GM06990 (cell line): ENCODE data around the gene PCF11.
A peak's percentile ranks its signal among the peaks of the same experiment; 100 is the strongest.

Experiments
- DNase-seq: peaks from one replicate; pipeline ENCODE4 v3.0.0-alpha.2; 2011; ENCODE audit not compliant: insufficient read length; ENCODE audit errors: extremely low read depth
- H3K27me3 ChIP-seq: replicated peaks from 2 replicates; pipeline ENCODE4 v1.6.0; 2011; ENCODE audit warnings: low read length; ENCODE audit not compliant: control insufficient read depth, insufficient read depth
- H3K36me3 ChIP-seq: 2 replicates; pipeline ENCODE4 v1.5.1; 2011; ENCODE audit warnings: low read length; ENCODE audit not compliant: control insufficient read depth, insufficient read depth
- H3K4me3 ChIP-seq: replicated peaks from 2 replicates; pipeline ENCODE4 v1.5.1; 2011; ENCODE audit warnings: low read depth, mild to moderate bottlenecking, control low read depth, low read length
- CTCF ChIP-seq: IDR thresholded peaks from 2 replicates; pipeline ENCODE4 v1.5.1; 2011; ENCODE audit warnings: low read length, control low read depth, mild to moderate bottlenecking, inconsistent platforms; ENCODE audit not compliant: insufficient read depth, poor library complexity, severe bottlenecking

Gene PCF11, protein sequence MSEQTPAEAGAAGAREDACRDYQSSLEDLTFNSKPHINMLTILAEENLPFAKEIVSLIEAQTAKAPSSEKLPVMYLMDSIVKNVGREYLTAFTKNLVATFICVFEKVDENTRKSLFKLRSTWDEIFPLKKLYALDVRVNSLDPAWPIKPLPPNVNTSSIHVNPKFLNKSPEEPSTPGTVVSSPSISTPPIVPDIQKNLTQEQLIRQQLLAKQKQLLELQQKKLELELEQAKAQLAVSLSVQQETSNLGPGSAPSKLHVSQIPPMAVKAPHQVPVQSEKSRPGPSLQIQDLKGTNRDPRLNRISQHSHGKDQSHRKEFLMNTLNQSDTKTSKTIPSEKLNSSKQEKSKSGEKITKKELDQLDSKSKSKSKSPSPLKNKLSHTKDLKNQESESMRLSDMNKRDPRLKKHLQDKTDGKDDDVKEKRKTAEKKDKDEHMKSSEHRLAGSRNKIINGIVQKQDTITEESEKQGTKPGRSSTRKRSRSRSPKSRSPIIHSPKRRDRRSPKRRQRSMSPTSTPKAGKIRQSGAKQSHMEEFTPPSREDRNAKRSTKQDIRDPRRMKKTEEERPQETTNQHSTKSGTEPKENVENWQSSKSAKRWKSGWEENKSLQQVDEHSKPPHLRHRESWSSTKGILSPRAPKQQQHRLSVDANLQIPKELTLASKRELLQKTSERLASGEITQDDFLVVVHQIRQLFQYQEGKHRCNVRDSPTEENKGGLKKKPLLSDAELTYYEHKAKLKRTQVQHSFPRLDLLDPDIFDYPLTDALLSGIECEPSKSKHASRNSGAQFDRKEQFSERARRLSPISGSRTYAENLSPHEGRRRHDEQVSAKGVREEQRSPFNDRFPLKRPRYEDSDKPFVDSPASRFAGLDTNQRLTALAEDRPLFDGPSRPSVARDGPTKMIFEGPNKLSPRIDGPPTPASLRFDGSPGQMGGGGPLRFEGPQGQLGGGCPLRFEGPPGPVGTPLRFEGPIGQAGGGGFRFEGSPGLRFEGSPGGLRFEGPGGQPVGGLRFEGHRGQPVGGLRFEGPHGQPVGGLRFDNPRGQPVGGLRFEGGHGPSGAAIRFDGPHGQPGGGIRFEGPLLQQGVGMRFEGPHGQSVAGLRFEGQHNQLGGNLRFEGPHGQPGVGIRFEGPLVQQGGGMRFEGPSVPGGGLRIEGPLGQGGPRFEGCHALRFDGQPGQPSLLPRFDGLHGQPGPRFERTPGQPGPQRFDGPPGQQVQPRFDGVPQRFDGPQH (N-terminal part only)

DNA sequence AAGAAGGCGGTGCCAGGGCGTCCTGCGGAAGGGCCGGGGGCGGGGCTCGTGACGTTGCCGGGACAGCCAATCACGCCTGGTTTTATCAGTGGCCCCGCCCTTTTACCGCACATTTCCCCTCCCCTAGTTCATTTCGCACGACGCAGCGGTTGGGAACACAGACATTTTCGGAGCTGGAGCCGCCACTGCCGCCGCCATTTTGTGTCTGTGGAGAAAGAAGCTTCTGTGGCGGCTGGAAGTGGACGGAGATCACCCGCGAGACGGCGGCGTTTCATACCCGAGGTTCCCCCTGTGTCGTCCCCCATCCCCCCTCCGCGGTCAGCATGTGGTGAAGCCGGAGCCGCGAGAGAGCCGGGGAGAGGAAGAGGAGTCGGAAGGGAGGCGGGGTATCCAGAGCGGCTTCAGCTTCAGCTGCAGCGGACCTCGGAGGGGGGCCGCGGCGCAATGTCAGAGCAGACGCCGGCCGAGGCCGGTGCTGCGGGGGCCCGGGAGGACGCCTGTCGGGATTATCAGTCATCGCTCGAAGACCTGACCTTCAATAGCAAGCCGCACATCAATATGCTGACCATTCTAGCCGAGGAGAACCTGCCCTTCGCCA, at the start of gene PCF11:
TSS of gene PCF11 (plus strand) at position 136 of the 598 bp plus-strand sequence. CDS start at position 445, 309 bp downstream.
- no peak for TF ChIP-seq CTCF
- peak; percentile 98 for DNase-seq
- H3K4me3 ChIP-seq = peak within 1 kb of the TSS; percentile 85
- no peaks in the 10 kb centered on the region for H3K36me3 ChIP-seq
- no peaks in the 10 kb centered on the region for H3K27me3 ChIP-seq

GRCh38 chr11:83112886-83113285, 44.0 kb upstream of the PCF11 start:
- no peak for TF ChIP-seq CTCF
- Histone ChIP-seq H3K4me3 (no peak overlapping the region), H3K27me3 (no peaks in the 10 kb centered on the region), H3K36me3 (no peaks in the 10 kb centered on the region)
- no peak for DNase-seq

GRCh38 chr11:83115026-83115425, 41.9 kb upstream of the PCF11 start:
- TF ChIP-seq CTCF = no peak
- Histone ChIP-seq H3K27me3 (no peaks in the 10 kb centered on the region), H3K36me3 (no peaks in the 10 kb centered on the region), H3K4me3 (no peak overlapping the region)
- no peak for DNase-seq

- TF ChIP-seq CTCF = no peak
- Histone ChIP-seq H3K4me3 (no peak overlapping the region), H3K36me3 (no peaks in the 10 kb centered on the region), H3K27me3 (no peaks in the 10 kb centered on the region)
- no peak for DNase-seq
These were observed 41.4 kb upstream of the PCF11 start for GRCh38 chr11:83115551-83115950.

GRCh38 chr11:83116015-83116641, 40.8 kb upstream of the PCF11 start:
- no peak for DNase-seq
- TF ChIP-seq CTCF = no peak
- Histone ChIP-seq H3K36me3 (no peaks in the 10 kb centered on the region), H3K4me3 (no peak overlapping the region), H3K27me3 (no peaks in the 10 kb centered on the region)
